Measurements from ENCODE around the gene APOA5. TPM values are rescaled to one million over a fixed set of nuclear protein-coding genes. Genes with fewer than 3 reads are reported as not detected.
A peak's percentile ranks its signal among the peaks of the same experiment; 100 is the strongest.
"Not testable (repeated sequence)": the region's sequence is repeated elsewhere in the genome, so short reads cannot be mapped to it uniquely, and the experiment has no call there.

Gene APOA5
- total RNA-seq, 3 donors from 2014 or later, result not detected

GRCh38 chr11:116771935-116772334 lies 19.7 kb downstream of the APOA5 start:
- Histone ChIP-seq H3K4me1 (ENCODE audit: low read depth) (peaks cover 12% of the 10 kb centered on the region), H3K4me3 (peak overlapping the region; percentile 74), H3K36me3 (ENCODE audit: low read depth) (no peaks in the 10 kb centered on the region), H3K9me3 (no peaks in the 10 kb centered on the region)
- no peak for TF ChIP-seq CTCF (IDR thresholded peaks at IDR 0.05)
- intact Hi-C loops (cut with DNase I, micrococcal nuclease), result no loop called here
- DNase-seq, result no peak
- ATAC-seq, result no peak

- Histone ChIP-seq H3K9me3 (no peaks in the 10 kb centered on the region), H3K36me3 (ENCODE audit: low read depth) (no peaks in the 10 kb centered on the region), H3K4me3 (no peak overlapping the region), H3K4me1 (ENCODE audit: low read depth) (no peaks in the 10 kb centered on the region)
- no peak for ATAC-seq
- no peak for DNase-seq
- intact Hi-C loops (cut with DNase I, micrococcal nuclease), result no loop called here
- no peak for TF ChIP-seq CTCF (IDR thresholded peaks at IDR 0.05)
These were observed 29.5 kb downstream of the APOA5 start for GRCh38 chr11:116762132-116762531.

GRCh38 chr11:116756044-116756443 lies 35.6 kb downstream of the APOA5 start:
- ATAC-seq; H3K9me3 ChIP-seq; H3K4me1 ChIP-seq (ENCODE audit: low read depth); H3K4me3 ChIP-seq; DNase-seq; H3K36me3 ChIP-seq (ENCODE audit: low read depth); intact Hi-C loops (cut with DNase I, micrococcal nuclease): not testable (repeated sequence)

- Histone ChIP-seq H3K36me3 (ENCODE audit: low read depth) (no peaks in the 10 kb centered on the region), H3K4me1 (ENCODE audit: low read depth) (no peaks in the 10 kb centered on the region), H3K4me3 (no peak overlapping the region), H3K9me3 (no peaks in the 10 kb centered on the region)
- ATAC-seq (no peak), DNase-seq (no peak)
- TF ChIP-seq CTCF (IDR thresholded peaks at IDR 0.05), result no peak
- intact Hi-C loops (cut with DNase I, micrococcal nuclease), result no loop called here
These were observed 41.5 kb downstream of the APOA5 start for GRCh38 chr11:116750070-116750718.

- intact Hi-C loops (cut with DNase I, micrococcal nuclease), result no loop called here
- ATAC-seq, result no peak
- Histone ChIP-seq H3K4me1 (ENCODE audit: low read depth) (no peaks in the 10 kb centered on the region), H3K9me3 (no peaks in the 10 kb centered on the region), H3K36me3 (ENCODE audit: low read depth) (no peaks in the 10 kb centered on the region), H3K4me3 (no peak overlapping the region)
- DNase-seq, result no peak
- TF ChIP-seq CTCF (IDR thresholded peaks at IDR 0.05), result no peak
These were observed 49.6 kb downstream of the APOA5 start for GRCh38 chr11:116742104-116742503.

- Histone ChIP-seq H3K4me1 (ENCODE audit: low read depth) (no peaks in the 10 kb centered on the region), H3K9me3 (no peaks in the 10 kb centered on the region), H3K4me3 (no peak overlapping the region), H3K36me3 (ENCODE audit: low read depth) (no peaks in the 10 kb centered on the region)
- intact Hi-C loops (cut with DNase I, micrococcal nuclease), result no loop called here
- no peak for DNase-seq
- no peak for ATAC-seq
- no peak for TF ChIP-seq CTCF (IDR thresholded peaks at IDR 0.05)
These were observed 50.9 kb downstream of the APOA5 start for GRCh38 chr11:116740741-116741140.

Other genes starting within 250 kb of the APOA5 start
- 10 to 100 TPM; 15.6 to 18.9 (median 15.6) TPM for gene BUD13, start 18.9 kb downstream of the APOA5 start, total RNA-seq
- 10 to 100 TPM; 28.5 to 34.6 (median 33.4) TPM for gene ZPR1, start 3.9 kb downstream of the APOA5 start, total RNA-seq
- not detected for gene APOA4, start 31.4 kb upstream of the APOA5 start, total RNA-seq
- under 1 TPM in 1 of 3 donors, not detected in 2; 0.60 TPM for gene APOC3, start 38.0 kb upstream of the APOA5 start, total RNA-seq
- gene APOA1, start 45.7 kb upstream of the APOA5 start, total RNA-seq, result under 1 TPM in 2 of 3 donors, not detected in 1; 0.31 to 0.46 TPM